ENCODE measurements around the gene SENP2.
"Not testable (repeated sequence)": the region's sequence is repeated elsewhere in the genome, so short reads cannot be mapped to it uniquely, and the experiment has no call there.

Gene SENP2

DNA sequence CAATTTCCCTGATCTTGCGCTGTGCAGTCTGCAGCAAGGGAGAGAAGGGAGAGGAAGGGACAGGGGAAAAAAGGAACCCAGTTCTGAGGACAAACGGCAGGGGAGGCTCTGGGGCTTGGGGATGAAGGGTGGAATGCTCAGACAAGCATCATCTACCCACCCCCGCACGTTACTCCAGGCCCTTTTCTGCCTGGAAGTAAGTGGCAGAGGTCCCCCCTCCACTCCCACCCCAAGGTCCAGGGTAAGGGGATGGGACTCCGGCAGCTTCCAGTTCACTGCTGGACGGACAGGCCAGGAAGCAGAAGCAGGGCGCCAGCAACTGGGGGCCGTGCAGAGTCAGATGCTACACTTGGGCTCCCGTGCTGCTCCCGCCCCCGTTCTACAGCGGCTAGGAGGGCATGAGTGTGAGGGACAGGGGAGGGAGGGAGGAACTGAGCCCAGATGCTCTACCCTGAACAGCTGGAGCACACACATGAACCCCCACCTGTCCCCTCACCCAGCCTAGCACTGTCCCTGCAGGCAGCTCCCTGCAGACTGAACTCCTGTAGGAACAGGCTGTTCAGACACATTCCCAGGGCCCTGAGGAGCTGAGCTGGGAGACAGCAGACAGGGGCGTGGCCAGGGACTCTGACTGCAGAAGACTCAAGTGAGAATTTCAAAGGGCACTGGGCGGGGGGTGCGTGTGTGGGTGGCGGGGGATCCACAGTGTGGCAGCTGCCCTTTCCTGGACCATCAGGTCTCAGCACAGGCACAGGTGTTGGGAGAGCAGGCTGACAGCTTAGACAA, 59.7 kb downstream of the SENP2 start:
- DNase-seq (ENCODE audit: low read depth, low spot score) = no peak
- H3K27ac ChIP-seq = no peak overlapping the region

DNA sequence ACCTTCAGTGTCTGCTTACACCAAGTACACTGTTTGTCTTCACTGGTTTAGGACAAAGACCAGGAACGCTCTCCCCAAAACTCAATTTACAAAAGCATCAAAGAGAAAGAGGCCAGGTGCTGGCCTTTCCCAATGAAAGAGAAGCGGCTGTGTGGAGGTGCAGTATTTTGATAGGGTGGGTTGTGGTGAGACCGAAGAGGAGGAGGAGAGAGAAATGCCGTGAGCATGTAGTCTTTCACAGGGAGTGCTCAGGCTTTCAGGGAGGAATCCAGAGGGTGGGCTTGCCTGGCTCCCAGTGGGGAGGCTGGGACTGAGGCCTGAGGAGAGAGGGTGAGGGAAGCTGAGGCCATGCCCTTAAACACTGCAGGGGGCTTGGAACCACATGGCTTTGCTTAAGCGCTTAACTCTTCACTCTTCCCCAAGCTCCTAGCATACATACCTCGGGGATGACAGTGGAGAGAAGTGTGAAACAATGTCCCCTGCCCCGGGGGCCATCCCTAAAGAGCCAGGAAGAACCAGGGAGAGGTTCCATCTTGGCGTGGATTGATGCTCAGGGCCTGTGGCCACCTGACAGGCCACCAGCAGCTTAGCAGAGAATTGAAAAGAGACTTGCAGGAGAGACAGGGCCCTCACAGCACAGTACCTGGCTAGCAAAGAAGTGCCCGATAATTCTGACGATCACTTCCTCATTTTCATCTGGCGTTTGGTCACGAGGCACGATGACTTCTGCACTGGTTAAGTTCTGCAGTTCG, 60.5 kb downstream of the SENP2 start:
- no peak for DNase-seq (ENCODE audit: low read depth, low spot score)
- H3K27ac ChIP-seq = no peak overlapping the region

- no peak for DNase-seq (ENCODE audit: low read depth, low spot score)
- no peak overlapping the region for H3K27ac ChIP-seq
Measured at GRCh38 chr3:185647134-185647879, 61.2 kb downstream of the SENP2 start.

- no peak overlapping the region for H3K27ac ChIP-seq
- DNase-seq (ENCODE audit: low read depth, low spot score) = no peak
Measured at GRCh38 chr3:185647880-185648210, 61.8 kb downstream of the SENP2 start.

DNA sequence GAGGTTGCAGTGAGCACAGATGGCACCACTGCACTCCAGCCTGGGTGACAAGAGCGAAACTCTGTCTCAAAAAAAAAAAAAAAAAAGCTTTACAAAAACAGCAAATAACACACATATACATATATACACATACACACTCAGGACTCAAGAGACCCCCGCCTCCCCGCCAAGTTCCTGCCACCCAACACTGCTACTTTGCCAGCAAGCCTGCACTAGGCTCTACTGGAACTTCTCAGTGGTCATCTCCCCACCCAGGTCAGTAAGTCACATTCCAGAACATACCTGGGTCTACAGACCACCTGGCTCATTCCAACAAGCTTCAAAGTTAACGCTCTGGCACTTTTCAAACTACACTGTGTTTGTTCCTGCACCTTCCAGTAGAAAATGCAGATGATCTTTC, 62.3 kb downstream of the SENP2 start:
- no peak for DNase-seq (ENCODE audit: low read depth, low spot score)
- no peak overlapping the region for H3K27ac ChIP-seq

- H3K27ac ChIP-seq = no peak overlapping the region
- DNase-seq (ENCODE audit: low read depth, low spot score) = no peak
Measured at GRCh38 chr3:185649414-185649813, 63.3 kb downstream of the SENP2 start.

- no peak overlapping the region for H3K27ac ChIP-seq
- DNase-seq (ENCODE audit: low read depth, low spot score) = no peak
Measured at GRCh38 chr3:185651971-185652370, 65.9 kb downstream of the SENP2 start.

DNA sequence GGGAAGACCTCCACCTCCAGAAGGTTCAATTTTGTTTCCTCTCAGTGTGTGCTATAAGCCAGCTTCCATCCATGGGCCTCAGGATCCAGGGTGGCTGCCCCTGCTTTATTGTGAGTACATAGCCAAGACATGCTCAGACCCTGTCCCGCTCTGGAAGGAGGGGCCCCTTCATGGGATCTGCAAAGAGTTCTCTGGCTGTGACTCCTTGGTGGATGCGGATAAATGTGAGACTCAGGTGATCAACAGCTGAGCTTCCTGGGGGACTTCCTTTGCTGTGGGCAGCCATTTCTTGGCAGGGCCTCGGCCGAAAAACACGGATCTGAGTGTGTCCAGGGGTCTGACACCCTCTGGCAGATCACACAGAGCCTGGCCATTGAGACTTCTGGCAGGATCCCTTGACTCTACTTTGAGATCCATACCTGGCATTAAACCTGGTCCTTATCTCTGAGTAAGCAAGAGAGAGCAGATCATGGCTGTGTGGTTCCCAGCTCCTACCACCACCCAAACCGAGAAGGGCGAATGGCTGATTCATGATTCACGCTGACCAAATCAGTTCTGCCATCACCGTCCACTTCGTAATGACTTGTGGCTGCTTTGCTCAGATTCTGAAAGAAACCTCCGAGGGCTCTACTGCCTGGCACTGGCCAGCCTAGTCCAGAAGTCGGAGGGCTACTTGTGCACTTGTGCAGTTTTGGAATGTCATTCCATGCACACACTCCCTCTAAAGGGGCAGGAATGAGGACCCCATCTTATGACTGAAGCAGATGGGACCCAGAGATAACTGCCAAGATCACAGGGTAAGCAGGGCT, 68.1 kb downstream of the SENP2 start:
- no peak for DNase-seq (ENCODE audit: low read depth, low spot score)
- no peak overlapping the region for H3K27ac ChIP-seq

DNA sequence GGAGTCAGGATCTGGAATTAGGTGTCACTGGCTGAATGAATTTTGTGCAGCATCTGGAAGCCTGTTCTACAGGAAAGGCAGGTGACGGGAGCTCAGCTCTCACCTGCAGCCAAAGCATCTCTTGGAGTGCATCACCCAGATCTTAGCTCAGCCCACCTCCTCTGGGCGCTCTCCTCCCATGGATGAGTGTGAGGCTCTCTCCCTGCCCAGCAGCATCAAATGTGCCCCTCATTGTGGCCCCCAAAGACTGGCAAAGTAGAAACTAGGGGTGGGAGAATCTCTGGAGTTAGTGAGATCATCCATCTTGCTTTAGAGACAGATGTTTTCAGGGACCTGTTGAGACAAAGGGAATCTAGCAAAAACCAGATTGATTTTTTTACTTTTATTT, 68.7 kb downstream of the SENP2 start:
- DNase-seq (ENCODE audit: low read depth, low spot score) = no peak
- H3K27ac ChIP-seq = no peak overlapping the region

DNA sequence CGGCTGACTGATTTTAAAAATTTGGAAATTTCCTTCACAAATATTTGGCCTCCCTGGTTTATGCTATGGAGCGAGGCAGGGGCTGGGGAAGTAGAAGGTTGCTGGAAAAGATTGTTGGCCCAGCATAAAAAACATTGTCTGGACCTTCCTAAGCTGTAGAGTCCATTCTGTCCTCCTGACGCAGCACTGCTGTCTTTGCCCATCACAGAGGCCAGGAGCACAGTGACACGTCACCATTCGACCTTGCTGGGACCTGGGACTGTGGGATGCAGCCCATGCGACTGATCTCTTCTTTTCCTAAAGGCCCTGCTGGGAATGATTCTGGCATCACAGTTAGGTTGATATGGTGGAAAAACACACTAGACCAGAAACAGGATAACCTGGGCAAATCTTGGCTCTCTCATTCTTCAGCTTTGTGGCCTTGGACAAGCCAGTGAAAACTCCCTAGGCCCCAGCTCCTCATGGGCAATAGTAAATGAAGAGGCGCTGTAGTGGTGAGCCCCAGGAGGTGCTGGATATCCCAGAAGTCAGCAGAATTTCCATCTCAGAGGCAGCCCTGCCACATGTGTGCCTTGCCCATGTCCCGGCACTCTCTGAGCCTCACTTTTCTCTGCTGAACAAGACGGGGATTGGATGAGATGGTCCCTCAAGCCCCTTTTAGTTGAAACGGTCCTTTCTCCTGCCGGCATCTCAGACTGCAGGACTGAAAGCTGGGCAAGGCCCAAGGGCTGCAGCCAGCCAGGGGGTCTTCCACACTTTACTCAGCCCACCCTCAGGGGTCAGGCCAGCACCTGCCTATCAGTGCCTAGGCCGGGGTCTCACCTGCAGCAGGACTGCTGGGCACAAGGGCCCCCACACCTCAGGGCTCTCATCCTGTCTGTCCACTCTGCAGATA, 69.6 kb downstream of the SENP2 start:
- peak overlapping the region; percentile 93 for H3K27ac ChIP-seq
- DNase-seq (ENCODE audit: low read depth, low spot score) = no peak

DNA sequence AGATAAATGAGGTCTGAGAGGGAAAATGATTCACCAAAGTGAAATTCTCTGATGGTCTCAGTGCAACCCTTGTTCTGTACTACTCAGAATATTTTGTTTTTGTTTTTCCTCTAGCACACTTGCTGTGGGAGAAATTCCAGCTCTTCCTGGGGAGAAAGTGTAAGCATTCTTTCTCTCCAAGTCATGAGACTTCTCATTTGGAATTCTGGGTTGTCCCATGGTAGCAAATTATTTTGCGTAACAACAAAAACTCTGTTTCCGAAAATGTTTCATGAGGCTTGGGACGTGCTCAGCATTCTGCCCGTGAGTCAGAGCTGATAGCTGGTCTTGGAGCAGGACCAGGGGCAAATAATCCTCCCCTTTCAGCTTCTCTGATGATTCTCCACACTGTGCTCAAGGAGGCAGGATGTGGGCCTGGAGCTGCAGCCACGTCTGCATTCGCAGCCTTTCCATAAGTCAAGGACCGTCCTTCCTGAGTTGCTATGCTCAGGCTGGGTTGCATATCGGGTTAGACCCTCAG, 70.3 kb downstream of the SENP2 start:
- H3K27ac ChIP-seq = peak overlapping the region; percentile 93
- DNase-seq (ENCODE audit: low read depth, low spot score) = peak; percentile 33

GRCh38 chr3:185657211-185657610, 71.1 kb downstream of the SENP2 start:
- H3K27ac ChIP-seq = peak overlapping the region; percentile 93

DNA sequence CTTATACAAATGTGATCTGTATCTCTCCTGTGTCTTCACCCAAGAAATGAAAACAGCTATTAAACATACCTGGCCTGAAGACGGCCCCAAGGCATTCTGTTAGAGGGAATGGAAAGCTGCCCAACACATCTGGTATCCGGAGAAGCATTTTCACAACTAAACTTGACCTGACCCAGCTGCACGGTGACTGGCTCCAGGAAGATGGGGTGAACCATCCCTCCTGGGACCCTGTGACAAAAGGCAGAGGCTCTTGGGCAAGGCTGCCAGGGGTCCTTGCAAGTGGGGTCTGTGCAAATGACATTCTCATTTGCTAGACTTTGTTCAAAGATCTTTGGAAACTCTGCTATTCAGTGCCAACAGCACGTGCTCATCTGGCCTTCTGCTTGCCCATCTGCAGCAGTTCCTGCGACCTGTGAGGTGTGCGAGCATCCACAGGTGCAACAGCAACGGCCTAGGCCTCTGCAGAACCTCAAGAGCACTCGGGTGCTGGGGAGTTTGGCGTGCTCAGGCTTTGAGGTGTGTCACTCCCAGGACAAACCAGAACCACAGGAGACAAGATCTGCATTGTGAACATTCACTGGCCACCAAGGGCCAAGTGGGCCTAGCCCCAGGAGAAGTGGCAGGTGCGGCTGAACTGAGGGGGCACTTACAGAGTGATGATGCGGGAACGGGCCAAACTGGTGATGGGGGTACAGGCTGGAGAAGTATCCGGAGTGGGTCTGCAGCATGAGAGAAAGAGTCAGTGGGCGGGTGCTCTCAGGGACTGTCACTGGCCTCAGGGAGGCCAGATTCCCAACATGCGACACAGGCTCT, 71.8 kb downstream of the SENP2 start:
- no peak for DNase-seq (ENCODE audit: low read depth, low spot score)
- H3K27ac ChIP-seq = peak overlapping the region; percentile 93

More at GRCh38 chr3:185657211-185657610, 71.1 kb downstream of the SENP2 start:
- DNase-seq (ENCODE audit: low read depth, low spot score) = no peak

DNA sequence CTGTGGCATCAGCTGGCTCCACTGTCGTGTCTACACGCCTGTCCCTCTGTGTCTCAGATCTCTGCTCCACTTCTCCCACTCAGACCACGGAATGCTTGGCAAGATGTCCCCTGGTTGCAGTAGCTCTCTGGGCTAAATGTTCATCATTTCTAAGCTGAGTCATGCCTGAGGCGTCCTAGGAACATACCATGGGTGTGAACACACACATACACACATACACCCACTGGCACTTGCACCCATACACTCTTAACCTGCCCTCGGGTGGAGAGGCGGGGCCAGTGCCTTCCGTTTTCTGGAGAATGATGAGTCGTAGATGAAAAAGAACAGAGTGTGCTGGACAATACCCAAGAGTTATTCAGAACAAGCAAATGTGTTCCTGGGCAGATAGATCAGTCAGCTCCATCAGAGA, 72.4 kb downstream of the SENP2 start:
- peak; percentile 93 for DNase-seq (ENCODE audit: low read depth, low spot score)
- peak overlapping the region; percentile 93 for H3K27ac ChIP-seq

DNA sequence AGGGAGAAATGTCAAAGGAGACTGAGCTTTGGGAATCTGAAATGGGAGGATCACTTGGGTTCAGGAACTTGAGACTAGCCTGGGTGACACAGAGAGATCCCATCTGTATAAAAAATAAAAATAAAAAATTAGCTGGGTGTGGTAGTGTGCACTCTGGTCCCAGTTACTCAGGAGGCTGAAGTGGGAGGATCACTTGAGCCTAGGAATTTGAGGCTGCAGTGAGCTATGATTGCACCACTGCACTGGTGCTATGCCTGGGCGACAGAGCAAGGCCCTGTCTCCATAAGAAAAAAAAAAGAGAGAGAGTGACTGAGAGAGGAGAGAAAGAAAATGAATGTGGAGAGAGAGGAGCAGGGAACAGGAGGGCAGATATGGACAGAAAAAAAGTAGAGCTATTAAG, 72.8 kb downstream of the SENP2 start:
- H3K27ac ChIP-seq = peak overlapping the region; percentile 93
- no peak for DNase-seq (ENCODE audit: low read depth, low spot score)

DNA sequence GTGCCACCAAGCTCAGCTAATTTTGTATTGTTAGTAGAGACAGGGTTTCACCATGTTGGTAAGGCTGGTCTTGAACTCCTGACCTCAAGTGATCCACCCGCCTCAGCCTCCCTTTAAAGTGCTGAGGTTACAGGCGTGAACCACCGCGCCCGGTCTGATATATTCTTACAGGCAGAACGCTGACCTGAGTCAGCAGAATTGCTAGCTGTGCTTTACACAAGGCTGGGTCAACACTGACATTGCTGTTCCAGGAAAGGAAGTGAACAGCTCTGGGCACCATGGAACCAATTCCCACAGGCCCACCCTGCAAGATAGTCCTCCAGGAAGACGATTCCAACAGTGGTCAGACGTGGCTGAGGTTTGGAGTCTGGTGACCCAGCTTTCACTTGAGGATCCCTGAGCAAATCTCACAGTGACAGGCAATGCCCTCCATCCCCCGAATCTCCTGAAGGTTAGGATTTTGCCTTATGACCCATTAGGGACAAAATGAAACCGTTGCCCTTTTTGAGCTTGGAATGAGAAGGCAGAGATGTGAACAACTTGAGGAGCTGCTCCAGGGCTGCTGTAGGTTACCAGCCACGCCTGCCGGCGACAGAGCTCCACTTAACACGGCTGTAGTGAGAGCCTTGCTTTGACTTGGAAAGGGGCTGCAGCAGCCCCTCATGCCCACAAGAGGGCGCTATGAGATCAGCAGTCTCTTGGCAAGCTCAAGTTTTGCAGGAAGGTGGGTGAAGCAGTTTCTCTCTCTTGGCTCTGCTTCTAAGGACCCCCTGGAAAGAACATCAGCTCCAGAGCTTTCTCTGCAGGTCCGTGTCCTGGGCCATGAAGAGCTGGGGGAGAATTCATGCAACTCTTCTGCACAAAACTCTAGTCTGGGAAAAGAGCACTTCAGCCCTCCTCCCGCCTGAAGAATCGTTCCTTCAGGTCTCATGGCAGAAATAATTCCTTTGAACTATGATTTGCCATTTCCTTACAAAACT, 74.1 kb downstream of the SENP2 start:
- peak overlapping the region; percentile 93 for H3K27ac ChIP-seq

DNA sequence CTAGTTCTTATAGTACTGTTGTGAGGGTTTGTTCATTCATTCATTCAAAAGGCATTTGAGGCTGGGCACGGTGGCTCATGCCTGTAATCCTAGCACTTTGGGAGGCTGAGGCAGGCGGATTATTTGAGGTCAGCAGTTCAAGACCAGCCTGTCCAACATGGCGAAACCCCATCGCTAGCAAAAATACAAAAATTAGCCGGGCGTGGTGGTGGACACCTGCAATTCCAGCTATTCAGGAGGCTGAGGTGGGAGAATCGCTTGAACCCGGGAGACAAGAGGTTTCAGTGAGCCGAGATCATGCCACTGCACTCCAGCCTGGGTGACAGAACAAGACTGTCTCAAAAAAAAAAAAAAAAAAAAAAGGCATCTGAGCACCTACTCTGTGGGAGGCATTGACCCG, 75.2 kb downstream of the SENP2 start:
- DNase-seq (ENCODE audit: low read depth, low spot score) = not testable (repeated sequence)
- H3K27ac ChIP-seq = peak overlapping the region; percentile 93

More for the DNA sequence above, 74.1 kb downstream of the SENP2 start:
- no peak for DNase-seq (ENCODE audit: low read depth, low spot score)

Measured in epithelial cell of prostate (primary cell).